ENCODE measurements around the gene LMF1. TPM values are rescaled to one million over a fixed set of nuclear protein-coding genes. Genes with fewer than 3 reads are reported as not detected.
A peak's percentile ranks its signal among the peaks of the same experiment; 100 is the strongest.

LMF1 gene
- total RNA-seq (2014; rRNA removed; shearing (Covaris generic)): 25.9 and 34.1 TPM in 2 replicates

- DNase-seq (ENCODE audit: low spot score): peak; percentile 83
- in situ Hi-C loops (cut with HindIII; ENCODE audit: low sequenced_read_pairs): loop anchor here (10.0 kb wide), 1 partner anchor 256 kb away; the partner anchor contains the start of gene METRN
Measured at GRCh38 chr16:970766-971581, at the start of gene LMF1. TSS of gene LMF1 (minus strand) at chr16:970984. CDS start at chr16:970980, 4 bp downstream.

GRCh38 chr16:1020091-1020399 lies 49.3 kb upstream of the LMF1 start:
- in situ Hi-C loops (cut with HindIII; ENCODE audit: low sequenced_read_pairs): no loop called here
- no peak for DNase-seq (ENCODE audit: low spot score)

GRCh38 chr16:1019231-1020090 lies 48.7 kb upstream of the LMF1 start:
- DNase-seq (ENCODE audit: low spot score): peak; percentile 43
- in situ Hi-C loops (cut with HindIII; ENCODE audit: low sequenced_read_pairs): no loop called here

- in situ Hi-C loops (cut with HindIII; ENCODE audit: low sequenced_read_pairs): no loop called here
- no peak for DNase-seq (ENCODE audit: low spot score)
Measured at GRCh38 chr16:1018447-1019198, 47.8 kb upstream of the LMF1 start.

GRCh38 chr16:1014771-1015495 lies 44.1 kb upstream of the LMF1 start:
- no peak for DNase-seq (ENCODE audit: low spot score)
- in situ Hi-C loops (cut with HindIII; ENCODE audit: low sequenced_read_pairs): no loop called here

- in situ Hi-C loops (cut with HindIII; ENCODE audit: low sequenced_read_pairs): no loop called here
- no peak for DNase-seq (ENCODE audit: low spot score)
Measured at GRCh38 chr16:1014221-1014620, 43.4 kb upstream of the LMF1 start.

- in situ Hi-C loops (cut with HindIII; ENCODE audit: low sequenced_read_pairs): no loop called here
- no peak for DNase-seq (ENCODE audit: low spot score)
Measured at GRCh38 chr16:1013593-1013900, 42.8 kb upstream of the LMF1 start.

GRCh38 chr16:1012722-1013592 lies 42.2 kb upstream of the LMF1 start:
- in situ Hi-C loops (cut with HindIII; ENCODE audit: low sequenced_read_pairs): no loop called here
- DNase-seq (ENCODE audit: low spot score): no peak

GRCh38 chr16:1012135-1012534 lies 41.4 kb upstream of the LMF1 start:
- in situ Hi-C loops (cut with HindIII; ENCODE audit: low sequenced_read_pairs): no loop called here
- no peak for DNase-seq (ENCODE audit: low spot score)

GRCh38 chr16:1011316-1012082 lies 40.7 kb upstream of the LMF1 start:
- no peak for DNase-seq (ENCODE audit: low spot score)
- in situ Hi-C loops (cut with HindIII; ENCODE audit: low sequenced_read_pairs): no loop called here

- in situ Hi-C loops (cut with HindIII; ENCODE audit: low sequenced_read_pairs): no loop called here
Measured at GRCh38 chr16:1010815-1011214, 40.0 kb upstream of the LMF1 start.

GRCh38 chr16:1010251-1010650 lies 39.5 kb upstream of the LMF1 start:
- DNase-seq (ENCODE audit: low spot score): no peak
- in situ Hi-C loops (cut with HindIII; ENCODE audit: low sequenced_read_pairs): no loop called here

More at GRCh38 chr16:1010815-1011214, 40.0 kb upstream of the LMF1 start:
- no peak for DNase-seq (ENCODE audit: low spot score)

GRCh38 chr16:1009358-1010150 lies 38.8 kb upstream of the LMF1 start:
- in situ Hi-C loops (cut with HindIII; ENCODE audit: low sequenced_read_pairs): no loop called here

GRCh38 chr16:1008085-1008484 lies 37.3 kb upstream of the LMF1 start:
- in situ Hi-C loops (cut with HindIII; ENCODE audit: low sequenced_read_pairs): no loop called here
- no peak for DNase-seq (ENCODE audit: low spot score)

More at GRCh38 chr16:1009358-1010150, 38.8 kb upstream of the LMF1 start:
- DNase-seq (ENCODE audit: low spot score): no peak

- in situ Hi-C loops (cut with HindIII; ENCODE audit: low sequenced_read_pairs): no loop called here
- no peak for DNase-seq (ENCODE audit: low spot score)
Measured at GRCh38 chr16:1007284-1007850, 36.6 kb upstream of the LMF1 start.

- no peak for DNase-seq (ENCODE audit: low spot score)
- in situ Hi-C loops (cut with HindIII; ENCODE audit: low sequenced_read_pairs): no loop called here
Measured at GRCh38 chr16:1006781-1007180, 36.0 kb upstream of the LMF1 start.

Data from G401 (cell line).